Effector CD8-positive, alpha-beta T cell (primary cell): Measurements from ENCODE around the gene MRPL11.

Experiments
- DNase-seq: peaks from one replicate; lab custom pipeline; 2025; lab: John Stamatoyannopoulos, UW
- total RNA-seq, 4 experiments: gene quantifications; one replicate each; lab custom pipeline; 2026; lab: John Stamatoyannopoulos, UW

The MRPL11 gene
- 19.4 to 43.9 (median 20.8) reads per million in 4 experiments for total RNA-seq

DNA sequence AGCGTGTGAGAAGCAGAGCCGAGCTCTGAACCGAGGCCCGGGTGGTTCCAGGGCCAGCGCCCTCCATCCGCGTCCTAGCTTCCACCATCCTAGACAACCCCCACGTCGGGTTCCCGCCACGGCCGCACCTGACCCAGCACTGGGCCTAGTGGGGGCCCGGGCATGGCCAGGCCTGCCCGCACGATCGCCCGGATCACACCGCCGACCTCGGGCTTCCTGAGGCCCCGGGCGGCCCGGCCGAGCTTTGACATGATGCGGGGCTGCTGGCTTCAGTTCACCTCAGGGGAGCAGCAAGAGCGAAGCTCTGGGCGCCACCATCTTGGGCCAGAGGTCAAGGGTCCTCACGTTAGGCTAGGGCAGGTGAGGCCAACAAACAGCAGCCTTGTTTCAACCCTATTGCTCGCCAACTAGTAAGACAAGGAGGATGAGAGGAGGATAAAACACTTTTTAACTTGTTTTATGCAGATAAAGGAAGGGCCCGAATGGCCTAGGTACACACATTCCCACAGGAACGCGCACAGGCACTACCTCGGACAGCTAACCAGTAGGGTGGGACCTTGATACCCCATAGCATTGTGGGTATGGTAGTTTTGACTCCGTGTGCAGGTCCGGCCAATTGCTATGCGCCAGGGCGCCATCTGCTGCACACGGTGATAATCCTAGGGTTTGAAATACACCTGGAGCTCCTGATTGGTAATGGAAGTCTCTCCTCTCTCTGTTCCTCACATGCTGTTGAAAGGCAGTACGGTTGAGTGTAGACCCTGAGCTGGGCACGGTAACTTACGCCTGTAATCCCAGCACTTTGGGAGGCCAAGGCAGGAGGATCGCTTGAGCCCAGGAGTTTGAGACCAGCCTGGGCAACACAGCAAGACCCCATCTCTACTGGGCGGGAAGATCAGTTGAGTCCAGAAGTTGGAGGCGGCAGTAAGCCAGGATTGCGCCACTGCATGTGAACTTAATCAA lies at the start of gene MRPL11:
Gene MRPL11 (minus strand): TSS at position 345 of the 963 bp plus-strand sequence. CDS start 94 bp downstream, at position 251.
- DNase-seq, result peak; percentile 81

DNA sequence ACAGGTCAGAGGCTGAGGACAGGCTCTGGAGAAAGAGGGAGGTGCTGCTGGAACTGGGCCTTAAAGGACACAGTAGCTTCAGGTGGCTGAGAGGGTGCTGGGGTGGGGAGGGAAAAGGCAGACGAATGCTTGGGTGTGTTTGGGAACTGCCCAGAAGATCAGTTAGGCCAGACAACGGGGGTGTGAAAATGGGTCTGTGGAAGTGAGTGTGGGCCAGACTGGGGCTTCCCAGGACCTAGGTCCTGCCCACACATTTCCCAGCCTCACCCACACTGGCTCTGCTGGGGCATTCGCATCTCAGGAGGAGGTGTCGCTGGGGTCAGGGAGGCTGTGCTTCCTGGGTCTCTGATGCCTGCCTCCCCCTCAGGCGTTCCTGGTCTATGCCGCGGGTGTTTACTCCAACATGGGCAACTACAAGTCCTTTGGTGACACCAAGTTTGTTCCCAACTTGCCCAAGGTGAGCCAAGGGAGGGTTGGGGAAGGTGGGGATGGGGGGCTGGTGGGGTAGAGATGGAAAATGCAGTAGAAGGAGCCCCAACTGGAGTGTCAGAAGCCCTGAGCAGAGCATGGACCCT lies 46.2 kb upstream of the MRPL11 start:
- DNase-seq, result no peak

DNA sequence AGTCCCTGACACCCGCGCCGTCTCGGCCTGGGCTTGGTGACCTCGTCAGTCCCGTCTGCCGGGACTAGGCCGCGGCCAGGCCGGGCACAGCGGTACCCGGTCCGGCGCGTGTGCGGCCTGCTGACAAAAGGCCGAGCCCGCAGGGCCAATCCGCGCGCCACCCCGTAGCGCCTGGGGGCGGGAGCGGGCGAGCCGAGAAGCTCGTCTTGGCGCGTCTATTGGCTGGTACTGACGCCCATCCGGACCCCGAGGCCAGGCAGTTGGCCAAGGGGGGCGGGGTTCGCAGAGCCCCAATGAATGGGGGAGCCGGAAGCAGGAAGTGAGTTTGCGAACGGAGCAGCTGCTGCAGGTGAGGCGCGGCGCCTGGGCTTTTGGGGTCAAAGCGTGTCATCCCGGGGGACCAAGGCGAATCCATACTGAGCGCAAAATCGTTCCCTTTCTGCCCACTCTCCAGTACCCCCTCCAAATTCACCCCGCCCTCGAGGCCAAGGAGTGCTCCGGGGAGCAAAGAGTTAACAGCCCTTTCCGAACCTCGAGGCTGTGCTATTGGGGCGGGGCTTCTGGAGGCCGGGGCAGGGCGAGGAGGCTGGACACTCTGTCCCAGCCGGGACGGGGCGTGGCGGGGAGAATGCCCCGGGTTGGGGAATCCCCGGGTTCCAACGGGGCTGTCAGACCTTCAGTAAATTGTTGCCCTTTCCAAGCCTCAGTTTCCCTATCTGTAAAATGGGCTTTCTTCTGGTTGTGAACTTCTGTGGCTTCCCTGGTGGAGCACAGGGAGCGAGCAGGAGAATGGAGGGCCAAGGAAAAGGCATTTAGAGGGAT lies 41.7 kb upstream of the MRPL11 start, which contains the start of gene DPP3:
Gene DPP3 (plus strand): TSS at position 318 of the 822 bp plus-strand sequence. CDS start 1,767 bp downstream, outside the sequence.
- DNase-seq, result peak; percentile 91

DNA sequence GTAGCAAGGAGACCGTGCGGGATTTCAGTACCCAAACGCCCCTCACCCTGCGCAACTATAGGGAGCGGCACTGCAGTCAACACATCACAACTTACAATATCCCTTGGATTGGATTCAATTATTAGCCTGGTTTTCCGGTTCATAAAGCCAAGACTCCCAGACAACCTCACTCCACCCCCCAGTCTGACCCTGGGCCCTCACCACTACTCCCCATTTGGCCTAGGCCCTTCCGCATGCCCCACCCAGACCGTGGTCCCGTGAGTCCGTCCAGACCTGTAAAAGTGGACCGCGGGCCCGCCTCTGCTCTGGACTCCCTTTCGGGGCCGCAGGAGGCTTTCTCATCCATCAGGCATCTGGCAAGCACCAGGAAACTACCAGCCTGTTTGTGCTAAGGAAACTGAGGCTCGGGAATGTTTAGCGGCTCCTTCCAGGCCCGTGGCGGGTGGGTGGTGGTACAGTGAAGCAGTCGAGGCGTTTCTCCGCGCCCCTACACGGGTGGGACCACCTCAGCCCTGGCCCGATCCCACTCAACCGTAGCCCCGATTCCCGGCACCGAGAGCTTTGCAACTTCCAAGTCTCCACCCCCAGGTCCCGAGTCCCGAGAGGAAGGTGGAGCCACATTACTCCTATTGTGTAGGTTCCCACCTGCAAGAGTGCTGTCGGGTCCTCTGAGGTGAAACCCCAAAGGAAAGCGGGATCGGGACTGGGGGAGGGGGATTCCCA lies 40.9 kb upstream of the MRPL11 start:
- DNase-seq, result no peak

DNA sequence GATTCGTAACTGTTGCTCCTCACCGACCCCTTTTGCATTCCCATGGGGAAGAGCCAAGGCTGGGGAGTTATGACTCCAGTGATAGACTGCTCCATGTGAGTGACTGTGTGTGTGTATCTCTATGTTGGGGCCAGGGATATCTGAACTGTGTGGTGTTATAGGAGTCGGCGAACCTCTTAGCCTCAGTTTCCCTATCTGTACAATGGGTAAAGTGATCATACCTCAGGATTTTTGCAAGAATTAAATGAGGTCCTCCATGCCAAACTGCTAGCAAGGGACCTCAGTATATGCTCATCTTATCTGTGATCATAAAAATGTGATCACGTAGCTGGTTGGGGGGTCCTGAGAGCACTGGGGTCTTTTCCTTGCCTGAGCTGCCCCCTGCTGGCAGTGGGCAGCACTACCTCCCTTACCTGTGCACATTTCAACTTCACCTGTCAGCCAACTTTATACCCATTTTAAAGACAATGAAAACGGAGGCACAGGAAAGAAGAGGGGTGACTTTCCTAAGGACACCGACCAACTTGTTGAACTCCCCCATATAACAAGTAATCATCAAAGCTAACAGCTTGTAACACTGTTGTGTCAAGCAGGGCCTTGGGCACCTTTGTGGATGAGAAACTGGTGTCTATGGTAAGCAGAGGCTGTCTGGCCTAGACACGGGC lies 40.2 kb upstream of the MRPL11 start:
- DNase-seq, result peak; percentile 16

DNA sequence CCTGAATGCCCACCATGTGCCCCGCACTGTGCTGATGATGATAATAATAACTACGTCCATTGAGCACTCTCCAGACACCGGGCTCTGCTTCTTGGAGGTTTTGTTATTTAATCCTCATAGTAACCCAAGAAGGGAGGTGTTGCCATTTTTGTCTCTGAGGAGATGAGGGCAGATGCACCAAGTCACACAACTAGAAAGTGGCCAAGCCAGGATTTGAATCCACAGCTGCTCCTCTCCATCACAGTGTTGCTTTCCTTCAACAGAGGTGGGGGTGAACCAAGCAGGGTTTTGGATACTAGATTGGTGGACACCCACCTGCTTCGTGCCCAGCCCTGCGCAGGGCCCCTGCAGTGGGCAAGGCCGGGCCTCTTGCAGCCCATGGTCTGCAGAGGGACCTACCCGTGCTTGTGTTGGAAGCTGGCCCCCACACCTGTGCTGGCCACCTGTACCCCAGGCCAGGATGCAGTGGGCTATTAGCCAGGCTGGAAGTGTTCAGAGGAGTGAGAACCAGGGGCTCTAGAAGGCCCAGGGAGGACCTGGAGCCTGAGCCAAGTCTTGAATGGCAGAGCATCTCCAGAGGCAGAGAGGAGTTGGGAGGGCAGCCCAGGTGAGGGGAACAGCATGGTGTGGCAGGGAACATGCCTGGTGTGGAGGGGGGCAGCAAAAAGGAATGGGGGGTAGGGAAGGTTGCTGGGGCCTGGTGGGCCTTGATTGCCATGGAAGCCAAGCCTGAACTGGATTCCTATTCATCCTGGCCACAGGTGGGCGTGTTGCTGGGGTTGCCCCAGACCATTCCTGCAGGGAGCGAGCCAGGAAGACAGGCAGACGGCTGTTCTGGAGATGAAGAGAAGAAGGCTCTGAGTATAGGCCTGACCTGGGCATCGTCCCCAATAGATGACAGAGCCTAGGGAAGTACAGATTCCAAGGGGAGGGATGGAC lies 38.9 kb upstream of the MRPL11 start:
- DNase-seq, result no peak

DNA sequence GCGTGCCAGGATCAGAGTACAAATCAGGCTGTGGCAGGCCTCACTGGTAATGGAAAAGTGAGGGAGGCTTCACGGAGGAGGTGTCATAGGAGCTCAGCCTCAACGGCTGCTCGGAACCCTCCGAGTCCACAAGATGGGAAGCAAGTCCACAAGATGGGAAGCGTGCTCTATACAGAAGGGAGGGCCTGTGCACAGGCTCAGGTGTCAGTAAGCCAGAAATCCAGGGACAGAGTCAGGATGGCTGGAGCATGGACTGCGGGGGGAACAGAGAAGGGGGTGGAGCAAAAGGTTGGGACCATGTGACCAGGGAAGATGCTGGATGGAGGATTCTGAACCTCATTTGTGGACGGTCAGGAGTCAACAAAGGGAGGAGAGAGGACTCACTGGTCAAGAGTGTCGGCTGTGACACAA lies 38.2 kb upstream of the MRPL11 start:
- DNase-seq, result no peak

DNA sequence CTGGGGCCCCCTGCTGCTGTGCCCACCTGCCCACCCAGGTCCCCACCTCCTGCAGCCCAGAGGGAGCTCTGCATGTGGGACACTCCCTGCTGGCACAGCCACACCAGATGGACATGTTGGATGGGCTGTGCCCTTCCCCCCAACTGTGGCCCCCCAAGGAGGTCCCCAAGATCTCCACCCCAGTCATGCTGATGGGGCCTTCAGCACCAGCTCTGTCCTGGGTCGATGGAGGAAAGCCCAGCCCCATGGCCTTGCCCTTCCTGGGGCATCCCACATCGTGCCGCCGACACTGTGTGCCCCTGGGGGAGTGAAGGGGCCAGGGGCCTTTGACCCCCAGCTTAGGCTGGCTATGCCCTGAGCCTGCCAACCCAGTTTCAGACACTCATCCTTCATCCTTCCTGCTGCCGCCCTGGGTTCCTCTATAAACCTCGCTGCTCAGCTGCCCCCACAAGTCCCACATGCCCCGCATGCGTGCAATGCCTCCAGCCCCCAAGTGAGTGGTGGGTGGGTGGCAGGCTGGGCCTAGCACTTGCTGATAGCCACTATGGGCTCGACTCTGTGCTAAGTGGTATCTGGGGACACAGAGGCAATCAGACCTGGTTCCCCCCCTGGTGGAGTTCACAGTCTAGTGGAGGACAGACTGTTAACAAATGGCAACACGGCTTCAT lies 37.7 kb upstream of the MRPL11 start:
- no peak for DNase-seq

DNA sequence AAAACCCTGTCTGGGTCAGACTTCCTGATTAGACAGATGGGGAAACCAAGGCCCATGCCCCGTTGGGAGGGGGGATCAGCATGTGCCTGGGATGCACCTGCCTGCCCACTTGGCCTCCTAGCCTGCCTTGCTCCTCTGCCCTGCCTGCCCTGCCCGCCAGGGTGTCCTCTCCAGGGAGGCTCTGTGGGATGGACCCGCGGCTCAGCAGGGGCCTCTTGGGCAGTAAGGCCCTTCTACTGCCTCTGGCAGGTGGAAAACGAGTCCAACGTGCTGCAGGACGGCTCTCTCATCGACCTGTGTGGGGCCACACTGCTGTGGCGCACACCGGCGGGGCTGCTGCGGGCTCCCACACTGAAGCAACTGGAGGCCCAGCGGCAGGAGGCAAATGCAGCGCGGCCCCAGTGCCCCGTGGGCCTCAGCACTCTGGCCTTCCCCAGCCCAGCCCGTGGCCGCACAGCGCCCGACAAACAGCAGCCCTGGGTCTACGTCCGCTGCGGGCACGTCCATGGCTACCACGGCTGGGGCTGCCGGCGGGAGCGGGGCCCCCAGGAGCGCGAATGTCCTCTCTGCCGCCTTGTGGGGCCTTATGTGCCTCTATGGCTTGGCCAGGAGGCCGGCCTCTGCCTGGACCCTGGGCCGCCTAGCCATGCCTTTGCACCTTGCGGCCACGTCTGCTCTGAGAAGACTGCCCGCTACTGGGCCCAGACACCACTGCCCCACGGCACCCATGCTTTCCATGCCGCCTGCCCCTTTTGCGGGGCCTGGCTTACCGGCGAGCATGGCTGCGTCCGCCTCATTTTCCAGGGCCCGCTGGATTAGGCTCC lies 36.9 kb upstream of the MRPL11 start:
- no peak for DNase-seq

DNA sequence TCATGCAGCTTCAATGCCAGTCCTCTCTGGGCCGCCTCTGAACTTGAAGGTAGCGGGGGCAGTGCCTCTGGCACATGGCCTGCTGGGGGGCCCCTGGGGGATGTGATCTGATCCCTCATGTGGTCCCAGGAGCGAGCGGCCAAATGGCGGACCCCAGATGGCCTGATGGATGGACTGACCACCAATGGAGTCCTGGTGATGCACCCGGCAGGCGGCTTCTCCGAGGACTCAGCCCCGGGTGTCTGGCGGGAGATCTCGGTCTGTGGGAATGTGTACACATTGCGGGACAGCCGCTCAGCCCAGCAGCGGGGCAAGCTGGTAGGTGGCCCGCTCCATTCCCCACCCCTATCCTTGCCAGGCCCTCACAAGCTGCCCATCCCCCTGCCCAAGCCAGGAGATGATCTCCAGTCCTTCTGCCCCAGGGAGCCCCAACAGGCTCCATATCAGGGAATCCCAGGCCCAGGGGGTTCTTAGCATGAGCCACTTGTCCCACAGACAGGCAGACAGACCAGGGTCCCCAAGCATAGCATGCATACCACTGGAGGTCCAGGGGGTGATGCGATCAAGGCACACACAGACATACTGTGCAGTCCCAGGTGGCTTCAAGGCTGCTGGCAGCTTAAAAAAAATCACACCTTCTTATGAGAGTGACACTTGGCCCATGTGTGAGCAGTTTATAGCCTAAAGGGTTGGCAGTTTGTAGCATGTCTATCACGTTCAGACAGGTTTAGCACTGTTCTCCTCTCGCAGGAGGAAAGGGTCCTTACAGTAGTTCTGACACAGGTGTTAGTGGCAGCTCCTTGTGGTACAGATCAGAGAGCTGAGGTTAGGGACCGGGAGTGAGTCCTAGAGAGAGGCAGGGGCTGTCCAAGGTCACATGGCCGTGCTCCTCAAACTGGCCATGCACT lies 35.2 kb upstream of the MRPL11 start:
- no peak for DNase-seq

DNA sequence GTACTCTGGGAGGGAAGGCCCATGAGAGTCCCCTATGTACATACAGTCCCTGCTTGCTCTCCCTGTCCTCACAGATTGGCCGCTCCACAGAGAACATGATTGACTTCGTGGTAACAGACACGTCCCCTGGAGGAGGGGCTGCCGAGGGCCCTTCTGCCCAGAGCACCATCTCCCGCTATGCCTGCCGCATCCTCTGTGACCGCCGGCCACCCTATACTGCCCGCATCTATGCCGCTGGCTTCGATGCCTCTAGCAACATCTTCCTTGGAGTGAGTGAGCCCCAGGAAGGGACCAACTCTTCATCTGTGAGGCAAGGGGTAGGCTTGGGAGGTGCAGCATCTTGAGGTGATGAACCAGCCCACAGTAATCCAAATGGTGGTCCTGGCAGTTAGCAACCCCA lies 34.5 kb upstream of the MRPL11 start:
- DNase-seq, result no peak

DNA sequence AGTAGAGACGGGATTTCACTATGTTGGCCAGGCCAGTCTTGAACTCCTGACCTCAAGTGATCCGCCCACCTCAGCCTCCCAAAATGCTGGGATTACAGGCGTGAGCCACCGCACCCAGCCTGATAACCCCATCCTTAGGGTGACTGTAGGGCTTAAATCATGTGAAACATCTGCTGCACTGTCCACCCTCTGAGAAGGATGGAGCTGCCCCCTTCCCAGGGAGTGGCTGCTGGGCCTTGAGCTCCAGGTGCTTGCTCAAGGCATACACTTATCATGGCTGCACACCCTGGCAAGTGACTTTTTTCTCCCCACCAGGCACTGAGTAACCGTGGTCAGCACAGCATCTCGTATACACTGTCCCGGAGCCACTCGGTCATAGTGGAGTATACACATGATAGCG lies 33.4 kb upstream of the MRPL11 start:
- no peak for DNase-seq

DNA sequence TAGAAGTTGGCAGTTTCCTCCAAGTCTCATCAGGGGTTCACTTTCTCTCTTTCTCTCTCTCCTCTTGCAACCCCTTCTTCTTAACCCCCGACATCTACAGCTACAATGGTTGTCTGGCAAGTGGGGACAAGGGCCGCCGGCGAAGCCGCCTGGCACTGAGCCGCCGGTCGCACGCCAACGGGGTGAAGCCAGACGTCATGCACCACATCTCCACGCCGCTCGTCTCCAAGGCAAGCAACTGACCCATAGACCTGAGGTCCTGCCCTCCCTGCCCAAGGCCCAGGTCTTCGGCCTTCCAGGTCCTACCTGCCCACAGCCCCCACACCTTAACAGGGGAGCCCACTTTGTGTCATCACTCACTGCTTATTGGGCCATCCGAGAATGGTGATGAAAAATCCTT lies 32.5 kb upstream of the MRPL11 start:
- no peak for DNase-seq

DNA sequence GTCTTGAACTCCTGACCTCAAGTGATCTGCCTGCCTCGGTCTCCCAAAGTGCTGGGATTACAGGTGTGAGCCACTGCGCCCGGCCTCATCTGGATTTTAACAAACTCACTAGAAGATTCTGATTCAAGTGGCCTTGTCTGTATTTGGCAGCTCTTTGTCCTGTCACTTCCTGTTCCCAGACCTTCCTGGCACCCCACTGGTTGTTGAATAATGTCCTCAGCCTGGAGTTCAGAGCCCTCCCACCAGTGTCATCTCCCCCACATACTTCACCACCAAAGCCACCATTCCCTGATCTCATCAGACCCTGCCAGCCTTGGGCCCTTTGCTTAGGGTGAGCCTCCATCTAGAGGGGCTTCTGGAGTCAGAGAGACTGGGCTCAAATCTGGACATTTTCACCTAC lies 31.4 kb upstream of the MRPL11 start:
- DNase-seq, result no peak

DNA sequence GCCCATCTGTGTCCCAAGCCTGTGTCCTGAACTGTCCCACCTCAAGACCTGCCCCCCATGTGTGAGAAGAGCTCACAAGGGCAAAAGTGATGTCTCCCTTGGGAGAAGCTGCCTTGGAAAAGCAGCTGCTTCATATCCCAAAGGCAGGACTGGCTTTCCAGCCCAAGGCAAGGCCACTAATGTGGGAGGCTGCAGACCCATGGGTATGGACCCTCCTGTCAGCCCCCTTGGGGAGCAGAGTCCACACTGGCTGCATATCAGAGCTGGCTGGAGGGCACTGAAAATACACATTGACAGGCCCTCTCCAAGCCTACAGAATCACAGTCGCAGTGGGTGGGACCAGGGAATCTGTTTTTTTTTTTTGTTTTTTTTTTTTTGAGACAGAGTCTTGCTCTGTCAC lies 30.8 kb upstream of the MRPL11 start:
- DNase-seq, result no peak

DNA sequence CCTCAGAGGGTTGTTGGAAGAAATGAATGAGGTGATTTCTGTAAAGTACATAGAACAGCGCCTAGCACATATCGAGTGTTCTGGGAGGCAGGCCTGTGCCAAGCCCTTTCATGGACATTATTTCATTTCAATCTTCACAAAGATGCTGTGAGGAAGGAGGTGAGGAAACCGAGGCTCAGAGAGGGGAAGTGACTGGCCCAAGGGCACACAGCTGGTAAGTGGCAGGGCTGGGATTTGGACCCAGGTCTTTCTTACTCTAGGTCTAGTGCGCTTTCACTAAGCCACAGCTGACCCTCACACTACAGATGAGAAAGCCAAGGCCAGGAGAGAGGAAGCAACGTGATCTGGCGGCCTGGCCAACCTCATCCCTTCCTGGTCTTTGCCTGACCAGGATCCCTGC lies 30.0 kb upstream of the MRPL11 start:
- DNase-seq, result no peak

DNA sequence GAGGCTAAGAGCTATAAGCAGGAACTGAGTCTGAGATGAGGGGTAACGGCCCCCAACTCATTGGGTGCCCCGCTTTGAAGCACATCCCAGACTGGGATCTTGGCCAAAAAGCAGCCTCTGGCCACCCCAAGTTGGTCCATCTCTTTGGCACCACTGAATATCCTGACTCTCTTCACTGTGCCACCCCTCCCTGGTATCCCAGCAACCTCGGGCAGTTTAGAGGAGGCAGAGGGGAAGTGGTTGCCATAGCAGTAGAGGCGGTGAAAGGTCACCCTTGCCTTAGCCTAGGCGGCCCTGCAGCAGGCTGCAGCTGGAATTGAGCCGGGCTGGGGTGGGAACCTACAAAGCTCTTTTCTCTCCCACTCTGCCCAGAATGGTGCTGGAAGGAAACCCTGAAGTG lies 29.1 kb upstream of the MRPL11 start:
- no peak for DNase-seq
